ENCODE measurements around the gene TEX44.
"Not testable (repeated sequence)": the region's sequence is repeated elsewhere in the genome, so short reads cannot be mapped to it uniquely, and the experiment has no call there.

The TEX44 gene

GRCh38 chr2:231571661-231572191, 20.9 kb upstream of the TEX44 start:
- DNase-seq = no peak

- no peak for DNase-seq
Measured at GRCh38 chr2:231573096-231573495, 19.6 kb upstream of the TEX44 start.

- no peak for DNase-seq
Measured at GRCh38 chr2:231573698-231574421, 18.8 kb upstream of the TEX44 start.

- no peak for DNase-seq
Measured at GRCh38 chr2:231575612-231576256, 16.9 kb upstream of the TEX44 start.

- no peak for DNase-seq
Measured at GRCh38 chr2:231576465-231576864, 16.2 kb upstream of the TEX44 start.

GRCh38 chr2:231578655-231579054, 14.0 kb upstream of the TEX44 start:
- not testable (repeated sequence) for DNase-seq

GRCh38 chr2:231579560-231579959, 13.1 kb upstream of the TEX44 start:
- DNase-seq = no peak

GRCh38 chr2:231581328-231581727, 11.3 kb upstream of the TEX44 start:
- DNase-seq = no peak

GRCh38 chr2:231583982-231584381, 8.7 kb upstream of the TEX44 start:
- no peak for DNase-seq

- DNase-seq = not testable (repeated sequence)
Measured at GRCh38 chr2:231587744-231588143, 4.9 kb upstream of the TEX44 start.

GRCh38 chr2:231589656-231590055, 3.0 kb upstream of the TEX44 start:
- DNase-seq = no peak

- DNase-seq = no peak
Measured at GRCh38 chr2:231590614-231591013, 2.0 kb upstream of the TEX44 start.

GRCh38 chr2:231593666-231594065, 1.0 kb downstream of the TEX44 start:
- DNase-seq = no peak

GRCh38 chr2:231597014-231597611, 4.4 kb downstream of the TEX44 start:
- DNase-seq = no peak

- DNase-seq = no peak
Measured at GRCh38 chr2:231597627-231598026, 5.0 kb downstream of the TEX44 start.

GRCh38 chr2:231600619-231601355, 8.1 kb downstream of the TEX44 start:
- DNase-seq = no peak

- peak; percentile 37 to 79 for DNase-seq
Measured at GRCh38 chr2:231601356-231602229, 8.9 kb downstream of the TEX44 start.

GRCh38 chr2:231602859-231603467, 10.3 kb downstream of the TEX44 start:
- no peak for DNase-seq

GRCh38 chr2:231604101-231604684, 11.5 kb downstream of the TEX44 start:
- peak in 1 of 2 experiments; percentile 46 for DNase-seq

- DNase-seq = peak; percentile 74 to 91
Measured at GRCh38 chr2:231604685-231605606, 12.3 kb downstream of the TEX44 start.
